Right cardiac atrium (tissue), 5 donors: ENCODE measurements around the gene FGA. TPM values are rescaled to one million over a fixed set of nuclear protein-coding genes. Genes with fewer than 3 reads are reported as not detected.

Source experiments
- ATAC-seq, 2 donors: fragments of 200-7000 bp; cut with Tn5 transposase; one replicate each; pipeline versions ENCODE4 v1.8.0 to v1.9.1; 2020; ENCODE audit warnings: moderate library complexity in 2 of 2, mild to moderate bottlenecking in 1 of 2
- DNase-seq, 3 donors: peaks; one replicate each; pipeline ENCODE4 v3.0.0-alpha.2; 2020
- H3K27ac ChIP-seq: one replicate; pipeline ENCODE4 v1.5.1; 2013; ENCODE audit warnings: mild to moderate bottlenecking, low read length, control low read depth, moderate library complexity
- H3K27me3 ChIP-seq: one replicate; pipeline ENCODE4 v1.6.1; 2013; ENCODE audit not compliant: control insufficient read depth, insufficient read depth
- H3K4me1 ChIP-seq: one replicate; pipeline ENCODE4 v1.6.1; 2013; ENCODE audit warnings: low read length; ENCODE audit not compliant: control insufficient read depth, insufficient read depth
- H3K4me3 ChIP-seq: one replicate; pipeline ENCODE4 v1.5.1; 2013; ENCODE audit warnings: low read length, control low read depth
- H3K9me3 ChIP-seq: one replicate; pipeline ENCODE4 v1.6.1; 2013; ENCODE audit warnings: low read length; ENCODE audit not compliant: control insufficient read depth
- WGBS: extraction: QIAGEN DNeasy Blood & Tissue Kit; methylation state at CpG from one replicate; pipeline ENCODE4 v1.1.7; 2013; 5-methylcytosine and 5-hydroxymethylcytosine counted together
- intact Hi-C, 4 donors: fragments of 100-400 bp; cut with DNase I; formaldehyde crosslinking; loops; one replicate each; pipeline versions ENCODE4 v1.11.0 to v1.14.0; 2022 to 2023
- polyA plus RNA-seq: library from polyadenylated mRNA; stranded (reverse); fragments of 200-250 nt; gene quantifications from one replicate; pipeline ENCODE4 v1.2.3, GENCODE V29; 2013
- total RNA-seq, 4 donors: library from RNA; stranded (reverse); fragmentation: NEBNext Ultra II Directional; extraction: Animal tissue kit (Norgen Biotek cat#: 25700); gene quantifications; one replicate each; pipeline ENCODE4 v1.2.1, GENCODE V29; 2021
- donor health status: healthy with polysubstance abuse.
- donor health status: DM: no; HTN: yes; CAD: no.
- donor health status: DM: no; HTN: no; CAD: no.
- donor health status: DM: no; HTN: yes; CAD: no; lungs with severe emphysema.
- donor health status: DM: yes; HTN: yes; CAD: no.

The FGA gene
- total and polyA plus RNA-seq, 5 donors = 0.32 to 2.1 TPM; not detected in 3

GRCh38 chr4:154593868-154594267 is 3.3 kb upstream of the FGA start:
- intact Hi-C loops = no loop called here
- no peak for DNase-seq
- no peaks in the 10 kb centered on the region for H3K9me3 ChIP-seq
- H3K4me1 ChIP-seq = no peaks in the 10 kb centered on the region
- ATAC-seq = no peak
- H3K27me3 ChIP-seq = no peaks in the 10 kb centered on the region
- H3K4me3 ChIP-seq = no peak overlapping the region
- 38% methylated on average over 2 of the region's 2 CpGs for WGBS
- no peak overlapping the region for H3K27ac ChIP-seq

- intact Hi-C loops = no loop called here
- no peaks in the 10 kb centered on the region for H3K4me1 ChIP-seq
- WGBS = 76% methylated on average over 3 of the region's 3 CpGs
- ATAC-seq (no peak), DNase-seq (no peak)
- H3K27me3 ChIP-seq = no peaks in the 10 kb centered on the region
- no peak overlapping the region for H3K27ac ChIP-seq
- H3K4me3 ChIP-seq = no peak overlapping the region
- no peaks in the 10 kb centered on the region for H3K9me3 ChIP-seq
Observed at GRCh38 chr4:154591890-154592289, 1.3 kb upstream of the FGA start.

DNA sequence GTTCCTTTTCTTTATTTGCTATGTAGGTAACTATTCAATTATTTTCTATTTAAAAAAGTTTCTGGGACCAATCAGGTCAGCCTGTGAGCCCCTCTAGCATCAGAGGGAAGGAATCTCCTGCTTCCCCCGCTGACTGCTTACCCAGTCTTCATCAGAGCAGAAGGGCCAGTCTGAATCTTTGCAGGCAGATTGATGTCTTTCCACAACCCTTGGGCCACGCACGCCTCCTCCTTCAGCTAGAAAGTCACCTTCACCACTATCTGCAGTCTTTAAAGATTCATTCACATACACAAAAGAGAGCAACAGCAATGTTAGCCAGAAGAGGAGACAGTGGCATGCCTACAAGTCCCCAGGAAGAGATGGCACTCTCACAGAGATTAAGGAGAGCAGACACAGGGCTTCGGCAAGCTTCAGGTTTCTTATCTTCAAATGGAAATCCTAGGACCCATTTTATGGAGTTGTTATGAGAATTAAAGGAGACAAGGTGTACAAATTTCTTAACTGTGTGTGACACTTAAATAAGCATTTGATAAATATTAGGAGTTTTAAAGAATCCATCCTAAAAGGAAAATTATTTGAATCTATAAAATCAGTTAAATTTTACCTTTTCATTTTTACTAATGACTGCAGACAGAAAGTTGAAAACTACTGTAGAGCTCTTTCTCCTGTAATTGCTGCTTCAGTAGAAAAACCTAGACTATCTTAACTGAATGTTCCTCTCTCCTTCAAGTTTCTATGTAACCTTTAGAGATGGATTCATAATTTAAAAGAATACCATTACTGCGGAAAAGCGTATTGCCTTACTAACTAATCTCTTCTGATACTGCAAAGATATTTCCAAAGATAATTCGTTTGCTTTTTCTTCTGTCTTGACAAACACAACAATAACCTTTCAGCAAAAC is 995 bp downstream of the FGA start:
- no peaks in the 10 kb centered on the region for H3K4me1 ChIP-seq
- WGBS = 67% methylated on average over 7 of the region's 7 CpGs
- H3K9me3 ChIP-seq = no peaks in the 10 kb centered on the region
- DNase-seq (no peak), ATAC-seq (no peak)
- H3K4me3 ChIP-seq = no peak overlapping the region
- H3K27me3 ChIP-seq = no peaks in the 10 kb centered on the region
- no peak overlapping the region for H3K27ac ChIP-seq
- intact Hi-C loops = no loop called here

- ATAC-seq = no peak
- intact Hi-C loops = no loop called here
Observed at GRCh38 chr4:154588198-154588597, 2.3 kb downstream of the FGA start.

GRCh38 chr4:154586296-154587033 is 4.1 kb downstream of the FGA start:
- Histone ChIP-seq H3K27ac (no peak overlapping the region), H3K9me3 (no peaks in the 10 kb centered on the region), H3K4me1 (no peaks in the 10 kb centered on the region), H3K27me3 (no peaks in the 10 kb centered on the region), H3K4me3 (no peak overlapping the region)
- intact Hi-C loops = no loop called here
- DNase-seq (no peak), ATAC-seq (no peak)
- 88% methylated on average over 13 of the region's 13 CpGs for WGBS

More at GRCh38 chr4:154588198-154588597, 2.3 kb downstream of the FGA start:
- 83% methylated on average over 2 of the region's 2 CpGs for WGBS
- Histone ChIP-seq H3K27ac (no peak overlapping the region), H3K4me1 (no peaks in the 10 kb centered on the region), H3K4me3 (no peak overlapping the region), H3K9me3 (no peaks in the 10 kb centered on the region), H3K27me3 (no peaks in the 10 kb centered on the region)
- no peak for DNase-seq

GRCh38 chr4:154585369-154586018 is 5.0 kb downstream of the FGA start:
- DNase-seq (no peak), ATAC-seq (no peak)
- Histone ChIP-seq H3K27ac (no peak overlapping the region), H3K4me1 (no peaks in the 10 kb centered on the region), H3K9me3 (no peaks in the 10 kb centered on the region), H3K27me3 (no peaks in the 10 kb centered on the region), H3K4me3 (no peak overlapping the region)
- intact Hi-C loops = no loop called here
- 85% methylated on average over 10 of the region's 10 CpGs for WGBS

DNA sequence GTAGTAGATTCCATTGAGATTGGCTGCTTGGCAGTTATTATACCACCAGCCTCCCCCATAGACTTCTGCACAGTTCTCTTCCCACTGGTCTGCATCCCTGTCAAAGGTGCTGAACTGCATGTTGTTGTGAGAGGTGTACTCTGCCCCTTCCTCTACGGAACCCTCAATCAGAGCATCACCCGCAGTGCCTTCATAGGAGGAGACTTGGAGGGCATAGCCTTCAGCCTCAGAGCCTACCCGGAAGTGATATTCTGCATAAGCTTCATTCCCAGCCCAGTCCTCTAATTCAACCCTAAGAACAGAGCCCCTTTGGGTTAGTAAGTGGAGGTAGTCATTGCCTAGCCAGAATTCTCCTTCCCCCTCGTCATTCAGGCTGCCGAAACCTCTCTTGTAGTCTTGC is 6.3 kb downstream of the FGA start:
- H3K27ac ChIP-seq = no peak overlapping the region
- H3K4me1 ChIP-seq = no peaks in the 10 kb centered on the region
- no peak for DNase-seq
- 85% methylated on average over 5 of the region's 5 CpGs for WGBS
- intact Hi-C loops = no loop called here
- H3K27me3 ChIP-seq = no peaks in the 10 kb centered on the region
- H3K9me3 ChIP-seq = no peaks in the 10 kb centered on the region
- no peak overlapping the region for H3K4me3 ChIP-seq
- ATAC-seq = no peak

DNA sequence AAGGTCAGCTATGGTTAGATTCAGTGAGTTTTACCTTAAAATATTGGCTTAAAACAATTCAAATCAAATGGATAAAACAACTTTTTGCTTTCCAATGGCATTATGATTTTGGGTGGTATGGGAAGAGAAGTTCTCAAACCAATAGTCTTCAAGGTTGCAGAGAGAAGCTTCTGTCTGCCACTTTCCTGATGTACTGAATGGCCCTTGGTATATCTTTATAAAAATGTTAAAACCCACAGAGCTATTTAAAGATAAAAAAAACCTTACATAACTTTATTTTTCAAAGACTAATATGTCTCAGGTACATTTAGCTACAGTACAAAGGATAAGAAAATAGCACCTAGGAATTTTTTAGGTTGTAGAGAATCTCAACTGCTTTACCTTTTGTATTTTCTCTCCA is 6.9 kb downstream of the FGA start:
- H3K4me1 ChIP-seq = no peaks in the 10 kb centered on the region
- no peak for ATAC-seq
- no peaks in the 10 kb centered on the region for H3K9me3 ChIP-seq
- no peak overlapping the region for H3K4me3 ChIP-seq
- H3K27ac ChIP-seq = no peak overlapping the region
- intact Hi-C loops = no loop called here
- no peaks in the 10 kb centered on the region for H3K27me3 ChIP-seq
- no peak for DNase-seq

GRCh38 chr4:154583230-154583629 is 7.3 kb downstream of the FGA start:
- Histone ChIP-seq H3K27me3 (no peaks in the 10 kb centered on the region), H3K9me3 (no peaks in the 10 kb centered on the region), H3K4me3 (no peak overlapping the region), H3K27ac (no peak overlapping the region), H3K4me1 (no peaks in the 10 kb centered on the region)
- ATAC-seq = no peak
- 88% methylated on average over 3 of the region's 3 CpGs for WGBS
- DNase-seq = no peak
- intact Hi-C loops = no loop called here

DNA sequence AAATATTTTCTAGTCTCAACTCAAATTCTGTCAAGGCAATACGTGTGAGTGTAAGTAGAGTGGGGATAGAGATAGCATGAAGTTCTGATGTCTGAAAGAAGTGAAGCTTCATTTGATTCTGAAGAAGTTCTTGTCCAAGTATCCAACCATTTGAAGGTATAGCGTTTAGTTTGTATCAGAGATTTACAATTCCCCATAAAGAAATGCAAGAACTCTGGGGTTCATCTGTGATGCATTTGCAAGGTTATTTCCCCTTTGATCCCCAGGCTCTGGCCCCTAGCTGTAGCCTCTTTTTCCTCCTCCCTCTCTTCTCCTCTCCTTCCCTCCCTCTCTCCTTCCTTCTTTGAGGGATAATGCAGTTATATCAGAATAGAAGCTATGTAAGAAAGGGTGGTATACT is 7.8 kb downstream of the FGA start:
- H3K4me3 ChIP-seq = no peak overlapping the region
- DNase-seq (no peak), ATAC-seq (no peak)
- no peaks in the 10 kb centered on the region for H3K4me1 ChIP-seq
- H3K27ac ChIP-seq = no peak overlapping the region
- intact Hi-C loops = no loop called here
- H3K9me3 ChIP-seq = no peaks in the 10 kb centered on the region
- H3K27me3 ChIP-seq = no peaks in the 10 kb centered on the region
- 57% methylated on average over 2 of the region's 2 CpGs for WGBS

GRCh38 chr4:154579927-154580326 is 10.6 kb downstream of the FGA start:
- no peaks in the 10 kb centered on the region for H3K27me3 ChIP-seq
- no peaks in the 10 kb centered on the region for H3K4me1 ChIP-seq
- intact Hi-C loops = no loop called here
- H3K27ac ChIP-seq = no peak overlapping the region
- H3K9me3 ChIP-seq = no peaks in the 10 kb centered on the region
- no peak for ATAC-seq
- DNase-seq = no peak
- H3K4me3 ChIP-seq = no peak overlapping the region
